ENCODE measurements around the gene IFITM1. TPM values are rescaled to one million over a fixed set of nuclear protein-coding genes. Genes with fewer than 3 reads are reported as not detected.

IFITM1 gene
- total and polyA plus RNA-seq, 2 donors (not counting 3 experiments of a cell fraction or from before 2014, with no cell fraction given) = 11.5 to 24.6 TPM

DNA sequence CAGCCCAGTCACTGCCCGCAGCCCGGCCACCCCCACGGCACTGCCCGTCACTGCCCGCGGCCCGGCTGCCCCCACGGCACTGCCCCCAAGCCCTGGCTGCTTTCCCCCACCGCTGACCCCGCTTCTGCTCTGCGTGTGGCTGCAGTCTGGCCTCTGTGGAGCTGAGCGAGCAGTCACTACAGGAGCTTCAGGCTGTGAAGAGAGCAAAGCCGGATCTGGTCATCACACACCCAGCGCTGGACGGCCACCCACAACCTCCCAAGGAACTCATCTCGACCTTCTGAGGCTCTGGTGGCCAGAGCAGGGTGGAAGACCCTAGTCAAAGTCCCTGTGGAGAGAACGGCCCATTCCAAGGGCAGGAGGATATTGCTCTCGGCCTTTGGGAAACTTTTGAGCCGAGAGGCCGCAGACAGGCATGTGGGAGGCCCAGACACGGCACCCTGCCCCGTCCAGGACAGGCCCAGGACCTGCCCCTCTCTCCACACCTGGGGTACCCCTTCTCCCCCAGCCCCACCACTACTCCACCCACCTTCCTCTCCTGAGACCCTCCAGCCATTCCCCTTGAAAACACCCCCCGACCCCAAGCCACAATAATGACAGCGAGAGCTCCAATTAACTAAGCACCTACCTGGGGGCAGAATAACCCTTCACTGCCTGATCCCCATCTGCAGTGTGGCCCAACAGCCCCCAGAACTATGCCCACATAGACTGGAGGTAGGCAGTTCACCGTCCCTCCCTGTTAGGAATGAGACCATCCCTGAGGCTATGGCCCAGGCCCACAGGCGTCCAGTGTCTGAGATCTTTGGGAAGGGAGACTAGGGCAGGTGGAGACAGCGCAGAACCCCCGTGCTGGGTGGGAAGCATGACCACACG lies 28.6 kb upstream of the IFITM1 start:
- DNase-seq (ENCODE audit: low read depth, low spot score) (no peak), FAIRE-seq (no peak)
- Histone ChIP-seq H3K36me3 (ENCODE audit: control insufficient read depth in 2 of 2, extremely low read depth in 1 of 2, insufficient read depth in 2 of 2, low read length in 2 of 2) (no peaks in the 10 kb centered on the region), H3K79me2 (ENCODE audit: control insufficient read depth, insufficient read depth, low read length) (no peaks in the 10 kb centered on the region), H3K27me3 (ENCODE audit: control insufficient read depth in 2 of 2, insufficient read depth in 2 of 2, low read length in 2 of 2) (peaks cover 28 to 33% of the 10 kb centered on the region in 2 experiments), H3K4me2 (ENCODE audit: insufficient read depth, low read length) (no peak overlapping the region), H2AFZ (ENCODE audit: low read depth, low read length) (no peak overlapping the region), H3K4me1 (ENCODE audit: control insufficient read depth, extremely low read depth, insufficient read depth, low read length) (peaks cover 3% of the 10 kb centered on the region), H4K20me1 (replicated peaks; ENCODE audit: control insufficient read depth, extremely low read depth, insufficient read depth, low read length) (no peaks in the 10 kb centered on the region), H3K4me3 (replicated peaks in 1 of 3; ENCODE audit: insufficient read depth in 1 of 3, low read depth in 1 of 3, low read length in 3 of 3) (no peak overlapping the region), H3K9me3 (replicated peaks; ENCODE audit: control insufficient read depth, insufficient read depth, low read length) (no peaks in the 10 kb centered on the region), H3K9me1 (replicated peaks; ENCODE audit: control insufficient read depth, extremely low read depth, insufficient read depth, low read length) (no peaks in the 10 kb centered on the region), H3K27ac (ENCODE audit: insufficient read depth, low read depth, low read length) (no peak overlapping the region), H3K9ac (replicated peaks; ENCODE audit: extremely low read depth, insufficient read depth, low read length) (no peak overlapping the region)
- TF ChIP-seq, protein P1, sequence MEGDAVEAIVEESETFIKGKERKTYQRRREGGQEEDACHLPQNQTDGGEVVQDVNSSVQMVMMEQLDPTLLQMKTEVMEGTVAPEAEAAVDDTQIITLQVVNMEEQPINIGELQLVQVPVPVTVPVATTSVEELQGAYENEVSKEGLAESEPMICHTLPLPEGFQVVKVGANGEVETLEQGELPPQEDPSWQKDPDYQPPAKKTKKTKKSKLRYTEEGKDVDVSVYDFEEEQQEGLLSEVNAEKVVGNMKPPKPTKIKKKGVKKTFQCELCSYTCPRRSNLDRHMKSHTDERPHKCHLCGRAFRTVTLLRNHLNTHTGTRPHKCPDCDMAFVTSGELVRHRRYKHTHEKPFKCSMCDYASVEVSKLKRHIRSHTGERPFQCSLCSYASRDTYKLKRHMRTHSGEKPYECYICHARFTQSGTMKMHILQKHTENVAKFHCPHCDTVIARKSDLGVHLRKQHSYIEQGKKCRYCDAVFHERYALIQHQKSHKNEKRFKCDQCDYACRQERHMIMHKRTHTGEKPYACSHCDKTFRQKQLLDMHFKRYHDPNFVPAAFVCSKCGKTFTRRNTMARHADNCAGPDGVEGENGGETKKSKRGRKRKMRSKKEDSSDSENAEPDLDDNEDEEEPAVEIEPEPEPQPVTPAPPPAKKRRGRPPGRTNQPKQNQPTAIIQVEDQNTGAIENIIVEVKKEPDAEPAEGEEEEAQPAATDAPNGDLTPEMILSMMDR (IDR thresholded peaks at IDR 0.05; ENCODE audit: extremely low read depth in 1 of 2, insufficient read depth in 1 of 2, low read depth in 1 of 2, low read length in 2 of 2) = no peak
- TF ChIP-seq MYC (IDR thresholded peaks at IDR 0.05; ENCODE audit: low read depth, low read length) (no peak), POLR2AphosphoS5 (IDR thresholded peaks at IDR 0.05; ENCODE audit: insufficient read depth, low read depth, low read length) (no peak), FOS (IDR thresholded peaks at IDR 0.05; ENCODE audit: borderline replicate concordance, insufficient read depth, low read length) (no peak), EZH2 (IDR thresholded peaks at IDR 0.05; ENCODE audit: borderline replicate concordance, low read depth, low read length, severe bottlenecking) (no peak), JUN (IDR thresholded peaks at IDR 0.05; ENCODE audit: borderline replicate concordance, insufficient read depth, insufficient read length, low read depth) (no peak), GATA2 (IDR thresholded peaks at IDR 0.05; ENCODE audit: insufficient read depth, insufficient read length, low read depth, low read length) (no peak), POLR2A (IDR thresholded peaks at IDR 0.05; ENCODE audit: low read depth, low read length) (no peak)
- TF ChIP-seq, protein P2, sequence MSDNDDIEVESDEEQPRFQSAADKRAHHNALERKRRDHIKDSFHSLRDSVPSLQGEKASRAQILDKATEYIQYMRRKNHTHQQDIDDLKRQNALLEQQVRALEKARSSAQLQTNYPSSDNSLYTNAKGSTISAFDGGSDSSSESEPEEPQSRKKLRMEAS (IDR thresholded peaks at IDR 0.05; ENCODE audit: insufficient read depth, insufficient read length) = no peak
- no TSS peak for BruUV-seq (replicated peaks)
- dilution Hi-C loops (cut with MboI; ENCODE audit: extremely low pct_ligation_motif_present, low sequenced_read_pairs) (no loop called here), intact Hi-C loops (cut with micrococcal nuclease) (no loop called here)
- ChIA-PET POLR2A (no interaction called here), CTCF (interaction anchor here (1.4 kb wide), 1 partner anchor 24 kb away, joined by 3 read pairs; no protein-coding TSS in a partner anchor)
